Transverse colon (tissue), 4 donors: ENCODE data around the gene BMP7.

ENCODE experiments used
- EP300 ChIP-seq: sonication (generic); formaldehyde crosslinking; IDR thresholded peaks from one replicate; pipeline ENCODE4 v1.6.1; 2017; ENCODE audit warnings: antibody characterized with exemption, low read depth
- POLR2A ChIP-seq: fragments of 450-650 bp; IDR thresholded peaks from one replicate; pipeline ENCODE4 v1.6.1; 2016; ENCODE audit warnings: antibody characterized with exemption, mild to moderate bottlenecking, moderate library complexity
- POLR2AphosphoS5 ChIP-seq, 3 donors: sonication (generic); formaldehyde crosslinking; IDR thresholded peaks; one replicate each; pipeline ENCODE4 v1.6.1; 2016; ENCODE audit warnings: antibody characterized with exemption in 3 of 3
- TF ChIP-seq, protein P1 (sequence below), 5 experiments: fragments of 200-600 bp in 3 of 5; fragments of 450-650 bp in 2 of 5; sonication (generic) in 3 of 5; IDR thresholded peaks; 1 replicate in 2 of 5; 2 replicates in 3 of 5; pipeline ENCODE4 v1.5.1; 2016 to 2017; ENCODE audit warnings: antibody characterized with exemption in 5 of 5, inconsistent platforms in 3 of 5, mild to moderate bottlenecking in 2 of 5, moderate library complexity in 1 of 5

DNA sequence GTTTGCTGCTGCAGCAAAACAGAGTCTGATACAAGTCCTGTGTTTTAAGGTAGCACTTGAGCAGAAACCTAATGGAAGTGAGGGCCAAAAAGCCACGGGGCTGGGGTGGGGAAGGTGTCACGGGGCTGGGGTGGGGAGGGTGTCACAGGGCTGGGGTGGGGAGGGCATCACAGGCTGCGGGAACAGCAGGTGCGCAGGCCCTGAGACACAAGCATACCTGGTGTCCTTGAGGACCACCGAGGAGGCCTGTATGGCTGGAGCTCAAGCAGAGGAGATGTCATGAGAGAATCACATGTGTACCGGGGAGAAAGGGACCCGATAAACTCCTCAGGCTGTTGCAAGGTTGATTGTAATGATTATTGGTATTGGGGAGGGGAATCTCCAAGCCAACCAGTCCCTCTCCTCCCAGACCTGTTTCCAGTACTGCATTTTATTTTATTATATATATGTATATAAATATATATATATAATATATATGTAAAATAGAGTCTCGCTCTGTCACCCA is 49.6 kb upstream of the BMP7 start:
- TF ChIP-seq, protein P1, sequence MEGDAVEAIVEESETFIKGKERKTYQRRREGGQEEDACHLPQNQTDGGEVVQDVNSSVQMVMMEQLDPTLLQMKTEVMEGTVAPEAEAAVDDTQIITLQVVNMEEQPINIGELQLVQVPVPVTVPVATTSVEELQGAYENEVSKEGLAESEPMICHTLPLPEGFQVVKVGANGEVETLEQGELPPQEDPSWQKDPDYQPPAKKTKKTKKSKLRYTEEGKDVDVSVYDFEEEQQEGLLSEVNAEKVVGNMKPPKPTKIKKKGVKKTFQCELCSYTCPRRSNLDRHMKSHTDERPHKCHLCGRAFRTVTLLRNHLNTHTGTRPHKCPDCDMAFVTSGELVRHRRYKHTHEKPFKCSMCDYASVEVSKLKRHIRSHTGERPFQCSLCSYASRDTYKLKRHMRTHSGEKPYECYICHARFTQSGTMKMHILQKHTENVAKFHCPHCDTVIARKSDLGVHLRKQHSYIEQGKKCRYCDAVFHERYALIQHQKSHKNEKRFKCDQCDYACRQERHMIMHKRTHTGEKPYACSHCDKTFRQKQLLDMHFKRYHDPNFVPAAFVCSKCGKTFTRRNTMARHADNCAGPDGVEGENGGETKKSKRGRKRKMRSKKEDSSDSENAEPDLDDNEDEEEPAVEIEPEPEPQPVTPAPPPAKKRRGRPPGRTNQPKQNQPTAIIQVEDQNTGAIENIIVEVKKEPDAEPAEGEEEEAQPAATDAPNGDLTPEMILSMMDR (IDR thresholded peaks at IDR 0.05), result no peak
- no peak for TF ChIP-seq POLR2AphosphoS5 (IDR thresholded peaks at IDR 0.05)
- TF ChIP-seq POLR2A, result no peak
- no peak for TF ChIP-seq EP300
